ENCODE measurements around the gene EPB41L5.
A peak's percentile ranks its signal among the peaks of the same experiment; 100 is the strongest.
"Not testable (repeated sequence)": the region's sequence is repeated elsewhere in the genome, so short reads cannot be mapped to it uniquely, and the experiment has no call there.

Gene EPB41L5

DNA sequence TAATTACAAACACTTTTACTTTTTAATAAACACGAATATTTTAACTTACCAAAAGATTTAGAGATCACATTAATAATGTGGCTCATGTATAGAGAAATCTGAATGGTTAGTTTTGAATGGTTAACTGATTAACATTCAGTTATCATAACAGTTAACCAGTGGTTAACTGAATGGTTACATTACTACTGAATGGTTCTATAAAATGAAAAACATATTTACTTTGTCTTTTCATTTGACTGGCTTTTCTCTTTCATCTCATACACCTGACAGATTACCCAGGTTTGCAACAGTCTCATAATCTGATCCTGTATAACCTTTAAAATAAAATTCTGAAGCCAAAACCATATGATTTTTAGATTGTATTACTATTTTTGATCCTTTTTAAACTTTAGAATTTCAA is 91.9 kb downstream of the EPB41L5 start:
- DNase-seq, result no peak

DNA sequence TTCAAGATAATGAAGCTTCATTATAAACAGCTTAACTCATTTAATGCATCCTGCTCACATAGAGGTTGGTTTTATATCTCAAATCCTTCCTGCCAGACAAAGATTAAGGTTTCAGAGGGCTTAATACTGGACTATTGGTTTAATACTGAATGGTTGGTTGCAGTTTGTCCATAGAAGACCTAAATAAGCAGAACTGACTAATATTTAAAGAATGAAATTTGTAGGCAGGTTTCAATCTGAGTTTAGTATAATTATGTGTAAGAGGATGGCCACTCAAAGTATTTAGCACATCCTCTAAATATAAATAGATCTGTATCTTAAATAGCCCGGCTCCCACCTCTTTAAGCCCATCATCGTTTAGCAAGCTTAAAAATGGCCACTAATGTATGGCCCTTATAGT is 92.5 kb downstream of the EPB41L5 start:
- DNase-seq, result peak; percentile 6

DNA sequence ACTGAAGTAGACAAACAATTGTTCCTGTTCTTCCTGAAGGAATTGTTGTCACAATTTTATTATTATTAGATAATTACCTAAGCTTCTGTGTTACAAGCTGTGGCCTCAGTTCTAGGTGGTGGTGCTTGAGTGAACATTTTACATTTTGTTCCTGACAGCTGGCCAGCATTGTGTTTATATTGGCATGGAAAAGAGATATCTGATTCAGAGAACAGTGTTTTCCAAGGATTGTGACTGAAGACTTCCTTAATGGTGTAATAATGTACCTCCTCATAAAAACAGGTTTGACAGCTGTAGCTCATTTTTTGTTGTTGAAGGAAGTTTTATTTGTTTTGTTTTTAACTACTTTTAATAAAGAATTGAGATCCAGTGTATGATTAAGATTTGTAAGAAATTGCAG is 95.2 kb downstream of the EPB41L5 start:
- DNase-seq, result peak; percentile 72

DNA sequence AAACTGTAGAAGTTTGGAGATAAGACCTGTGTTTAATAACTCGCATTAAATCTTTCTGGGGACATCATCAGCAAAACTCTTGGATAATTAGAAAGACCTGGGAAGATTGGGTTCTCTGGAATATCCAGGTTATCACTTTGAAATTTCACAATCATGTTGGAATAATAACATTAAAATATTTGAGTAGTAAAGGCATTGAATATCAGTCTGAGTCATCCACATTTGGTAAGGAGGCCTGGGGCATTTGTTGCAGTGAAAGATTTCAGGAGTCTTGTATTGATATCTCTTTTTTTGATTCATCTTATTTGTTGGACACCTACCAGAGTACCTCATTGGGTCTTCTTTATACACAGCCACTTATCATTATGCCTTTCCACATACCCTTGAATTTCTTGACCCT is 95.9 kb downstream of the EPB41L5 start:
- DNase-seq, result peak; percentile 15

DNA sequence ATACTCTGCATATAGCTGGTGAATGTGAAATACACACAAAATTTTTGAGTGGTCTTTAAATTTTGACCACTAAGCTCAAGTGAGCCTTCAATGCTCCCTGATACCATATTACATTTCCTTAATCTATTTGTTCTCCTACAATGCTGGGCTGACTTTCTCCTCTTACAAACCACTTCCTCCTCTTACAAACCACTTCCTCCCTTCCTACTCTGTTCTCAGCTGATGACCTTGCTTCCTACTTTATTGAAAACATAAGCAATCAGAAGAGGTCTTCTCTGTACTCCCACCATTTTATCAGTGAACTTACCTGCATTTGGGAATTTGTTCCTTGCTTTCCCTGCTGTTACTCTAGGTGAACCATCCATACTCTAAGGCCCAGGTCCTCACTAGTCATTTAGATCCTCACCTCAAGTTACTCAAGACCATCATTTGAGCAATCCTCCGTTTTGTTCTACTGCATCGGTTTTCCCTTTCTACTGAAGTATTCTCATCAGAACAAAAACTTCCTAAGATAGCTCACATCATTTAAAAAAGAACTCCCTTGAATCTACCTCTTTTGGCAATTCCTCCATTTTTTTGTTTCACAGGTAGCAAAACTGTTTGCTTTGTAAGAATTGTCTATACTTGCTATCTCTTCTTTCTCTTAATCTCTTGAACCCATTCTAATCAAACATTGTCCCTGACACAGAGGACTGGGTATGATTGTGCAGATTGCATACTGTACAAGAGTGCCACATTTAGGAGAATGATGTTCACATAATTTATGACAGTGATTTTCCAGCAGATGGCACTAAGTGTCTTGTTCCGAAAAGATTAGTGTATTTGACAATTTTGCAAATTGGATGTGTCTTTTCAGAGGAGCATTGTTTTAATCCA is 96.5 kb downstream of the EPB41L5 start:
- DNase-seq, result peak; percentile 34

DNA sequence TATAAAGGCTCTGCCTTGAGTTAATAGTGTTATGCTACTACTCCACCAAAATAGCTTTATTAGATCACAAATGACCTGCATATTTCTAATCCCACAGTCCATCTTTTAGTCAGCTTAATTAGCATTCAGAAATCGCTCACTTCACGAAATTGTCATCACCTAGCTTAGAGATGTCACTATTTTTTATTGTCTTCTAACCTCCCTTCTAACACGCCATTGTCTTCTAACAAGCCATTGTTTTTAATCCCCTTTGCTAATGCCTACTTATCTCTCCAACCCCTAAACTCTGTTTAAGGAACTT is 97.1 kb downstream of the EPB41L5 start:
- DNase-seq, result no peak

DNA sequence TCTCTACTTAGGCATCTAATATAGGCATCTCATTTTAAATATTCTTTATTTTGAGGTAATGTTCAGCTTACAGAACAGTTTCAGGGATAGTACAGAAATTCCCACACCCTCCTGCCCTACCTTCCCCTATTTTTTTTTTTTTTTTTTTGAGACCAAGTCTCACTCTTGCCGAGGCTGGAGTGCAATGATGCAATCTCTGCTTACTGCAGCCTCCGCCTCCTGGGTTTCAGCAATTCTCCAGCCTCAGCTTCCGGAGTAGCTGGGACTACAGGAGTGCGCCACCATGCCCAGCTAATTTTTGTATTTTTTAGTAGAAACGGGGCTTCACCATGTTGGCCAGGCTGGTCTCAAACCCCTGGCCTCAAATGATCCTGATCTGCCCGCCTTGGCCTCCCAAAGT is 97.6 kb downstream of the EPB41L5 start:
- DNase-seq, result no peak

DNA sequence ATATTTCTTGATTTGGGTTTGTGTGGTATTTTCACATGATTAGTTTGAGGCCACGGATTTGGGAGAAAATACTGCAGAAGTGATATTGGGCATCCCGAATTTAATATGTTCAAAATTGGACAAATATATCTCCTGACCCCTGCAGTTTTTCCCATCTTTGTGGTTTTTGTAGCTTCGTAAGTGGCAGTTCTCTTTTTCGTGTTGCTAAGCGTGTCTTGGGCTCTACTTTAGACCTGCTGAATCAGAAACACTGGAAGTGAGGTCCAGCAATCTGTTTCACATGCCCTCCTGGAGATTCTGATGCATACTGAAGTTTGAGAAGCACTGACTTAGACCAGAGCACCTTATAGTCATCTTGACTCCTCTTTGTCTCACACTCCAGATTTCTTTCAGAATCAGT is 98.3 kb downstream of the EPB41L5 start:
- no peak for DNase-seq

DNA sequence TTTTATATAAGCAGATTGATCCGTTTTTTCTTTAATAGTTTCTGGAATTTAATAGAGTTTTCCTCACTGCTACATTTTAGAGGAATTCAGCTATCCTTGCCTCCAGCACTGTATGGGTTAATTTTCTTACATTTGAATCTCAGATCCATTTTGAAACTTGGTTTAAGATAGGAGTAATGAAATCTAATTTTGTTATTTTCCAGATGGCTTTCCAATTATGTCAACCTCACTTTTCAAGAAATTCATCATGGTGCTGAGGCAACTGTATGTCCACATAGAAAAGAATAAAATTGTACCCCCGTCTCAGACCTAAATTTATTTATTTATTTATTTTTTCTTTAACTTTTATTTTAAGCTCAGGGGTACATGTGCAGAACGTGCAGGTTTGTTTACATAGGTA is 105.1 kb downstream of the EPB41L5 start:
- DNase-seq, result no peak

DNA sequence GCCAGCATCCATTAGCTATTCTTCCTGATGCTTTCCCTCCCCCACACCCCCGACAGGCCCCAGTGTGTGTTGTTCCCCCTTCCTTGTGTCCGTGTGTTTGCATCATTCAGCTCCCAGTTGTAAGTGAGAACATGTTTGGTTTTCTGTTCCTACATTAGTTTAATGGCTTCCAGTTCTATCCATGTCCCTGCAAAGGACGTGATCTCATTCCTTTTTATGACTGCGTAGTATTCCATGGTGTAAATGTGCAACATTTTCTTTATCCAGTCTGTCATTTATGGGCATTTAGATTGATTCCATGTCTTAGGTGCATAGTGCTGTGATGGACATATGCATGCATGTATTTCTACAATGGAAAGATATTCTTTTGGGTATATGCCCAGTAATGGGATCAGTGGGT is 105.6 kb downstream of the EPB41L5 start:
- DNase-seq, result no peak

DNA sequence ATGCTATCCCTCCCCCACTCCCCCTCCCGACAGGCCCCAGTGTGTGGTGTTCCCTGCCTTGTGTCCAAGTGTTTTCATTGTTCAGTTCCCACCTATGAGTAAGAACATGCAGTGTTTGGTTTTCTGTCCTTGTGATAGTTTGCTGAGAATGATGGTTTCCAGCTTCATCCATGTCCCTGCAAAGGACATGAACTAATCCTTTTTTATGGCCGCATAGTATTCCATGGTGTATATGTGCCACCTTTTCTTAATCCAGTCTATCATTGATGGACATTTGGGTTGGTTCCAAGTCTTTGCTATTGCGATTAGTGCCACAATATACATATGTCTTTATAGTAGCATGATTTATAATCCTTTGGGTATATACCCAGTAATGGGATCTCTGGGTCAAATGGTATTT is 108.5 kb downstream of the EPB41L5 start:
- not testable (repeated sequence) for DNase-seq

DNA sequence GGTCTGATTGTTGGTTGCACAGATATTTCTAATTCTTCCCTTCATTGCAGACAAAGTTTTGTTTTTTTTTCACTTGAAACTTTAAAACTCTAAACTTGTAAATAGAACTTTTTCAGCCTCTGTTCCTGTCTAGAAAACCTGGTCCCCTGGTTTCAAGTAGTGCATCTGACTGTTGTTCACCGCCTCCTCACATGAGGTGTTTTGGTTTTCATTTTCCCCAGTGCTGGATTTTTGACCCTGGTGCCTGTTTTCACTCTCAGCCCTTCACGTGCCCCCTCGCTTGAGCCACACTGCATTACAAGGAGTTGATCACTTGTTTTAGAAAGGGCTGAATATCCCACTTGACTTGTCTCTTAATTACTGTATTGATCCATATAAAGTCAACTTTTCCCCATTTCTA is 110.2 kb downstream of the EPB41L5 start:
- DNase-seq, result no peak

DNA sequence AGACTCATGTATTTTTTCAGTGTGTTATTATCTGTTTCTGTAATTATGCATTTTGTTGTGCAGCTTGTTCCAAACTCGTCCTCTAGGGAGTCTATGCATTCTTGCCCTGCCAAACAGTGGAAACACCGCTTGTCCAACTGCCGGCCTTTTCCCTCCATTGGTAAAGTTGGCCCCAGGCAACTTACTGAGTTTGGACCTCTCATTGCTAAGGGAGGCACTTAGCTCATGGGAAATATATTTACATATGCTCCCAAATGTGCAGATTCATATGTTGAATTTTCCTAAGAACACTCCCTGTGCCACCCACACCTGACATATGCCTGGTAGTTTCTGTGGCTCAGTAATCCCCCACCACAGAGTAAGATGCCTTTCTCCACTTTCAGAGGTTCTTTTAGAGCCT is 112.3 kb downstream of the EPB41L5 start:
- no peak for DNase-seq

DNA sequence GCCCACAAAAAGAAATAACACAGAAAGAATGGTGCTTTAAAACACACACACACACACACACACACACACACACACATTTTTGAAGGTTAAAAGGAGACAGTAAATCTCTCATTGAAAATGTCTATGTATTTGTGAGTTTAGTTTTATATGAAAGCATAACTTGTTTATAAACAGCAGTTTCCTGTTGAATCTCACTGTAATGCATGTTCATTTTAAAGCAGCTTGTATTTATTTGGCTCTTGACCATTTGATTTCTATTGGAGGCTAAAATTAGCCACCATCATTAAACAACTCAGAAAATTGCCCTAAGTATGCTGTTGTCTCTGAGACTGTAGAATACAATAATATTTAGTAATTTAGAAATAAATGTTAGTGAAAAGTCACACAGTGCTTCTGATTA is 115.3 kb downstream of the EPB41L5 start:
- DNase-seq, result no peak

DNA sequence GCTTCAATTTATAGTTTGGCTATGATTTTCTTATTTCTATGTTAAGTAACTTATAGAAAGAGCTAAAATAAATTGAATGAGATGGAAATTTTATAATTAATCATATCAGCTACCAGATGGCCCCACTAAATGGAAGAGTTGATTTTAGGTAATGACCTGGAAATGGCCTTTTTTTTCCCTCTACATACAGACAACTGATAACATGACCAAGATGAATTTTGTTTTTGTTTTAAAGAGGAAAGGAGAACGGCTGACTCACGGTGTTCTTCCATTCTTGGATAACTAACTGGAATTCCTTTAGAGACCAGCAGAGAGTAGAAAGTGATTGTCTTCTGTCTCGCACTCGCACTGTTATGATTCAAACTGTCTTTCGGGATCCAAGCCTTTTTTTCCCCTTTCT is 119.3 kb downstream of the EPB41L5 start:
- peak; percentile 7 for DNase-seq

DNA sequence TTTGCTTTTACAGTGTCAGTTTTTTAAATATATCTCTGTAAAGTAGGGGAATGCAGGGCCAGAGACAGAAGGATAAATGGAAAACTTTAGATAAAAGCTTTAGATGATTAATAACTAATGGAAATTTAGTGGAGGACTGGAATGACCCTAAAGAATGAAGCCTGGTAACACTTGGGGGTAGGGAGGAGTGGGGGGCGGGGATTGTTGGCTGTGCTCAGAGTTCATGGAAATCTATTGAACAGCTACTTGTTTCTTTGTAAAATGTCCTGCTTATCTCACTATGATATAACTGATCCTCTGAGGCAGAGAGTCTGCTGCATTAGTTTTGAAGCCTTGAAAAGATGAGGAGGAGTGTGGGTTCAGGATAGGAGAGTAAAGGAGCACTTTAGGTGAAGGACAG is 119.8 kb downstream of the EPB41L5 start:
- no peak for DNase-seq

DNA sequence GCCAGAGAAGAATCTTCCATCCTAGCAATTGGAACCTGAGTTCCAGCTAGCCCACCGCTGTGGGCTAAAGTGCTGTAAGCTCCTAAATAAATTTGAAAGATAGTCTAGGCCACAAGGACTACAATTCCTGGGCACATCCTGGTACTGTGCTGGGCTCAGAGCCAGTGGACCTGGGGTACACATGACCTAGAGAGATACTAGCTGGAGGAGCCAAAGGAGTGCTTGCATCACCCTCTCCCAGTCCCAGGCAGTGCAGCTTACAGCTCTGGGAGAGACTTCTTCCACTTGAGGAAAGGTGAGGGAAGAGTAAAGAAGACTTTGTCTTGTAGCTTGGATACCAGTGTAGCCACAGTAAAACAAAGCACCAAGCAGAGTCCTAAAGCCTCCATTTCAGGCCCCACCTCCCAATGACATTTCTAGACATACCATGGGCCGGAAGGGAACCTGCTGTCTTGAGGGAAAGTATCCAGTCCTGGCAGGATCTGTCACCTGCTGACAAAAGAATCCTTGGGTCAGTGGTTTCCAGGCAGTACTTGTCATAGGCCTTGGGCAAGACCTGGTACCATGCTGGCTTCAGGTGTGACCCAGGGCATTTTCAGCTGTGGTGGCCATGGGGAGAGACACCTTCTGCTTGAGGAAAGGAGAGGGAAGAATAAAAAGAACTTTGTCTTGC is 120.8 kb downstream of the EPB41L5 start:
- no peak for DNase-seq

DNA sequence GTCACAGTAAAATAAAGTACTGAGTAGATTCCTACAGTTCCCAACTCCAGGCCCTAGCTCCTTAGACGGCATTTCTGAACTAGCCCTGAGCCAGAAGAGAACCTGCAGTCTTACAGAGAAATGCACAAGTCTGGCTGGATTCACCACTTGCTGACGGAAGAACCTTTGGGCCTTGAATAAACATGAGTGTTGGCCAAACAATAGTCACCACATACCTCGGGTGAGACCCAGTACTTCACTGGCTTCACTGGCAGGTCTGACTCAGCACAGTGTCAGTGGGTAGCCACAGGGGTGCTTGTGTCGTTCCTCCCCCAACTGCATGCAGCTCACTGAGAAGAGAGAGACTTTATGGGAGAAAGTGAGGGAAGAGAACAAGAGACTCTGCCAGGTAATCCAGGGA is 121.4 kb downstream of the EPB41L5 start:
- peak; percentile 89 for DNase-seq

DNA sequence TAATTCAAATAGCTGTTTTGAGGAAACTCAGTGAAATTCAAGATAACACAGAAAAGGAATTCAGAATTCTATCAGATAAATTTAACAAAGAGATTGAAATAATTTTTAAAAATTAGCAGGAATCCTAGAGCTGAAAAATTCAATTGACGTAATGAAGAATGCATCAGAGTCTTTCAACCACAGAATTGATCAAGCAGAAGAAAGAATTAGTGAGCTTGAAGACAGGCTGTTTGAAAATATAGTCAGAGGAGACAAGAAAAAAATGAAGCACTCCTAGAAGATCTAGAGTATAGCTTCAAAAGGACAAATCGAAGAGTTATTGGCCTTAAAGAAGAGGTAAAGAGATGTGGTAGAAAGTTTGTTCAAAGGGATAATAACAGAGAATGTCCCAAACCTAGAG is 122.1 kb downstream of the EPB41L5 start:
- DNase-seq, result not testable (repeated sequence)

DNA sequence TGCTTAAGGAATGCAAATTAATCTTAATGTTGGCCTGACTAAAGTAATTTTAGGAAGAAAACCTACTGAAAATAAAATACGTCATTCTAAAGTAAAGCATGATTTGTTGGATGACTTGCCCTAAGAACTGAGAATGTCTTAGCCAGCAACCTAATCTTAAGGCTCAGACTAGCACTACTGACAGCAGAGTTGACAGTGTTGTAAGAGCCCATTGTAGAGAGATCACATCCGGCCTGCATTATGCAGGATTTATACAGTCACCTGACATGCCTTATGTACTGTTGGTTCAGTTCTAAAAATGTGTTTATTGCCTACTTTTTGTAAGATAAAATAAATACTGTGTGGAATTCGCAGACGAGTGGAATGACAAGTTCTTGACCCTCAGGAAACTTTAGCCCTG is 128.0 kb downstream of the EPB41L5 start:
- DNase-seq, result no peak

DNA sequence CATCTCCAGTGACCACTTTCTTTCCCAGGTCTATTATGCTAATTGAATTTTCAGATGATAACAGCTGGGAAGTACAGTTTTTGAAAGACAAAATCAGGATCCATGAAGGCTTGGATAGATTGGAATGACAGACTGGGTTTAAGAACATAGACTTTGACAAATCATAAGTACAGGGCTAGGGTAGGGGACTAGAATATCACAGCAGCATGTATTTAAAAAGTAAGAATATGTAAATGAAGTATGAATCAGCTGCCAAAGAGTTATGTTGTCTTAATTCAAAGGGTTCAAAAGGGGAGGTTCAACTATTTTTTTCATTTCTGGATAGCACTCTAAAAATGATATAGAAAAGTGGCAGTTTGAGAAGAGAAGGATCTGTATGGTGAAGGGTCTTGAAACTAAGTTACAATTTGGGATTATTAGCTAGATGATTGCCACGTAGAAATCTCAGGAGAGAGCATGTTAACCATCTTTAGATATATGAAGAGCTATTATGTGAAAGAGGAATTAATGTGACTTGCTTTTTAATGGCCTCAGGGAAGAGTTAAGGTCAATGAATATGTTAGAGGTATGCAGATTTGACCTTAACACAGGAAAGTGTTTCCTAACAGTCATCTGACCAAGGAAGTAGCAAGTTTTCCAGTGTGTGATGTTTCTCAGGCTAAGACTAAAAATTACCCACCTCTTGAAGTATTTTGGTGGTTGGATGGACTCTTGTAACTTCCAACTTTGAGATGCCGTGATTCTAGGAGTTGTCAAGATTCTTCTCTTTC is 128.6 kb downstream of the EPB41L5 start:
- DNase-seq, result no peak

DNA sequence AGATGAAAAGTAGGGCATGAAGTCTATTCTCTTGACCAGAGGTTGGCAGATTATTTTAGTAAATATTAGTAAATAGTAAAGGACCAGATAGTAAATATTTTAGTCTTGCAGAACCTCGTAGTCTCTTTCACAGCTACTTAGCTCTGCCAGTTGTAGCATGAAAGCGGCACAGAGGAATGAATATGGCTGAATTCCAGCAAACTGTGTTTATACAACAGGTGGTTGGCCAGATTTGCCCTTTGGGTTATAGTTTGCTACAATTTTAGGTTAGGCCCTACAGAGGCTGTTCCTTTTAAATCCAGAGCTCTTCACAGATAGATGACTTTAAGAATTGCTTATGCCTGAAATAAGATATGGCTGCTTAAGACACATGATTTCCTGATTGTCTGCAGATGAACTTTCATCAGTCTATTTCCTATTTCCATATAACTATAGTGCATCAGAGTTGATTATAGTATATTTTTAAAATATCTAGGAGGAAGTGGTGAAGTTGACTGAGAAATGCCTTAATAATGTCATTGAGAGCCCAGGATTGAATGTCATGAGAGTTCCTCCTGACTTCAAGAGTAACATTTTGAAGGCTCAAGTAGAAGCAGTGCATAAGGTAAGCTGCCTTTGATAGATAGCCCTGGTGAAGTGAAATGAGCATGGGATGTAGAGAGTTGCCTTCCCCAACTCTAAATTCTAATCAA is 129.8 kb downstream of the EPB41L5 start:
- DNase-seq, result no peak

DNA sequence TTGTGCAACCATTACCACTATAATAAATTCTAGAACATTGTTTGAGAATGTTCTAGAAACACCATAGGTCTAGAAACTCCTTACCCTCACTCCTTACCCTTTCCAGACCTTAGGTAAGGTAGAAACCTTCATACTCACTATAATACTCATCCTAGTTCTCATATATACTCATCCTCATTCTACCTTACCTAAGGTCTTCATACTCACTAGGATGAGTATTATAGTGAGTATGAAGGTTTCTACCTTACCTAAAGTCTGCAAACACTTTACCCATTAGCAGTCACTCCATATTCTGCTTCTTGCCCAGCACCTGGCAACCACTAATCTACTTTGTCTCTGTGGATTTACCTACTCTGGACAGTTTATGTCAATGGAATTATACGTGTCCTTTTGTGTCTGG is 135.4 kb downstream of the EPB41L5 start:
- DNase-seq, result no peak
